Ascending aorta (tissue), 2 donors: ENCODE results near the gene CELSR1. TPM values are rescaled to one million over a fixed set of nuclear protein-coding genes. Genes with fewer than 3 reads are reported as not detected.

Experiments
- DNase-seq, 2 donors: peaks; one replicate each; pipeline ENCODE4 v3.0.0-alpha.2; 2019; ENCODE audit warnings: low spot score in 2 of 2
- H3K27ac ChIP-seq, 2 donors: fragments of 200-600 bp; sonication (generic); one replicate each; pipeline ENCODE4 v1.5.1; 2016 to 2017; ENCODE audit warnings: mild to moderate bottlenecking in 1 of 2
- H3K27me3 ChIP-seq: fragments of 200-600 bp; sonication (generic); one replicate; pipeline ENCODE4 v1.5.1; 2017
- H3K36me3 ChIP-seq, 2 donors: fragments of 200-600 bp; sonication (generic); one replicate each; pipeline ENCODE4 v1.5.1; 2016
- H3K4me1 ChIP-seq, 2 donors: fragments of 200-600 bp; sonication (generic); one replicate each; pipeline ENCODE4 v1.5.1; 2016 to 2017; ENCODE audit warnings: mild to moderate bottlenecking in 1 of 2
- H3K4me3 ChIP-seq, 2 donors: fragments of 200-600 bp; sonication (generic); one replicate each; pipeline ENCODE4 v1.5.1; 2016 to 2017; ENCODE audit warnings: mild to moderate bottlenecking in 1 of 2
- H3K9me3 ChIP-seq, 2 donors: fragments of 200-600 bp; sonication (generic); one replicate each; pipeline ENCODE4 v1.5.1; 2016
- CTCF ChIP-seq, 3 experiments: fragments of 200-600 bp in 2 of 3; fragments of 450-650 bp in 1 of 3; sonication (generic) in 2 of 3; IDR thresholded peaks; one replicate each; pipeline ENCODE4 v1.5.1; 2016 to 2019; ENCODE audit warnings: antibody characterized with exemption in 3 of 3, mild to moderate bottlenecking in 1 of 3, moderate library complexity in 1 of 3
- intact Hi-C: fragments of 100-400 bp; cut with DNase I; formaldehyde crosslinking; loops from one replicate; pipeline ENCODE4 v1.15.1; 2023
- total RNA-seq: library from RNA; depleted of rRNA; stranded (reverse); fragments of >200 nt; gene quantifications from one replicate; pipeline ENCODE4 v1.1.0, GENCODE V29; 2016

Gene CELSR1
- total RNA-seq, 1 donor from 2014 or later: 10.5 TPM

GRCh38 chr22:46576556-46577367 is 39.3 kb upstream of the CELSR1 start:
- Histone ChIP-seq H3K4me1 (peaks cover 8 to 26% of the 10 kb centered on the region in 2 donors), H3K9me3 (peaks cover 0 to 5% of the 10 kb centered on the region in 2 donors), H3K27me3 (no peaks in the 10 kb centered on the region), H3K27ac (no peak overlapping the region), H3K4me3 (peak overlapping the region; percentile 76 to 91), H3K36me3 (no peaks in the 10 kb centered on the region)
- DNase-seq: peak in 1 of 2 donors; percentile 6
- no peak for TF ChIP-seq CTCF (IDR thresholded peaks at IDR 0.05)
- intact Hi-C loops: no loop called here

- intact Hi-C loops: no loop called here
- no peak for TF ChIP-seq CTCF (IDR thresholded peaks at IDR 0.05)
Observed at GRCh38 chr22:46575911-46576555, 38.6 kb upstream of the CELSR1 start.

GRCh38 chr22:46574993-46575910 is 37.8 kb upstream of the CELSR1 start:
- Histone ChIP-seq H3K9me3 (peaks cover 0 to 10% of the 10 kb centered on the region in 2 donors), H3K27me3 (no peaks in the 10 kb centered on the region), H3K4me1 (peaks cover 8 to 26% of the 10 kb centered on the region in 2 donors), H3K4me3 (no peak overlapping the region), H3K27ac (no peak overlapping the region), H3K36me3 (no peaks in the 10 kb centered on the region)
- DNase-seq: no peak
- intact Hi-C loops: no loop called here
- no peak for TF ChIP-seq CTCF (IDR thresholded peaks at IDR 0.05)

More at GRCh38 chr22:46575911-46576555, 38.6 kb upstream of the CELSR1 start:
- H3K36me3 ChIP-seq: no peaks in the 10 kb centered on the region
- peak overlapping the region; percentile 55 to 63 for H3K4me3 ChIP-seq
- H3K27ac ChIP-seq: no peak overlapping the region
- H3K4me1 ChIP-seq: peaks cover 8 to 26% of the 10 kb centered on the region in 2 donors
- H3K9me3 ChIP-seq: peaks cover 0 to 10% of the 10 kb centered on the region in 2 donors
- DNase-seq: peak in 1 of 2 donors; percentile 6
- H3K27me3 ChIP-seq: no peaks in the 10 kb centered on the region

- no peak for TF ChIP-seq CTCF (IDR thresholded peaks at IDR 0.05)
- no peak for DNase-seq
- Histone ChIP-seq H3K27me3 (no peaks in the 10 kb centered on the region), H3K27ac (no peak overlapping the region), H3K4me3 (no peak overlapping the region), H3K36me3 (no peaks in the 10 kb centered on the region), H3K4me1 (peaks cover 8 to 26% of the 10 kb centered on the region in 2 donors), H3K9me3 (peaks cover 0 to 10% of the 10 kb centered on the region in 2 donors)
- intact Hi-C loops: no loop called here
Observed at GRCh38 chr22:46574438-46574992, 37.1 kb upstream of the CELSR1 start.
